Measurements from ENCODE around the gene LETM1. TPM values are rescaled to one million over a fixed set of nuclear protein-coding genes. Genes with fewer than 3 reads are reported as not detected.
"Not testable (repeated sequence)": the region's sequence is repeated elsewhere in the genome, so short reads cannot be mapped to it uniquely, and the experiment has no call there.

Gene LETM1
- total RNA-seq, 3 donors from 2014 or later = 31.0 to 42.9 (median 32.5) TPM

DNA sequence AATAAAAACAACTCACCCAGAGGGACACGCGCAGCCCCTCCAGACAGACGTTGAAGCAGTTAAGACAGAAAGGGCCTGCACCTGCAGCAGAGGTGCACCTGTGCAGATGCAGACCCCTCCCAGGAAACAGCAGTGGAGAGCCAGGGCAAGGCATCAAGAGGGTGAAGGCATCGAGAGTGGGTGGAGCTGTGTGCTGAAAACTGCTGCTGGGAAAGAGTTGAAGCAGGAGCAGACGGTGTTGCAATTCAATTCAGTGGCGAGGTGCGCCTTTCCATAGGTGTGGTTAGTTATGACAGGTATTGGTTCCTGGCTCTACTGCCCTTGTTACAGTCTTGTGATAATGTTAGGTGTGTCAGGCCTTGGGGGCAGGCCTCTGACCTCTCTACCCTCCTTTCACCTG is 16.7 kb downstream of the LETM1 start:
- no peak for TF ChIP-seq POLR2AphosphoS5 (IDR thresholded peaks at IDR 0.05)
- TF ChIP-seq POLR2A (IDR thresholded peaks at IDR 0.05) = no peak
- TF ChIP-seq, protein P1, sequence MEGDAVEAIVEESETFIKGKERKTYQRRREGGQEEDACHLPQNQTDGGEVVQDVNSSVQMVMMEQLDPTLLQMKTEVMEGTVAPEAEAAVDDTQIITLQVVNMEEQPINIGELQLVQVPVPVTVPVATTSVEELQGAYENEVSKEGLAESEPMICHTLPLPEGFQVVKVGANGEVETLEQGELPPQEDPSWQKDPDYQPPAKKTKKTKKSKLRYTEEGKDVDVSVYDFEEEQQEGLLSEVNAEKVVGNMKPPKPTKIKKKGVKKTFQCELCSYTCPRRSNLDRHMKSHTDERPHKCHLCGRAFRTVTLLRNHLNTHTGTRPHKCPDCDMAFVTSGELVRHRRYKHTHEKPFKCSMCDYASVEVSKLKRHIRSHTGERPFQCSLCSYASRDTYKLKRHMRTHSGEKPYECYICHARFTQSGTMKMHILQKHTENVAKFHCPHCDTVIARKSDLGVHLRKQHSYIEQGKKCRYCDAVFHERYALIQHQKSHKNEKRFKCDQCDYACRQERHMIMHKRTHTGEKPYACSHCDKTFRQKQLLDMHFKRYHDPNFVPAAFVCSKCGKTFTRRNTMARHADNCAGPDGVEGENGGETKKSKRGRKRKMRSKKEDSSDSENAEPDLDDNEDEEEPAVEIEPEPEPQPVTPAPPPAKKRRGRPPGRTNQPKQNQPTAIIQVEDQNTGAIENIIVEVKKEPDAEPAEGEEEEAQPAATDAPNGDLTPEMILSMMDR (IDR thresholded peaks at IDR 0.05) = no peak
- Histone ChIP-seq H3K27ac (no peak overlapping the region), H3K9me3 (no peaks in the 10 kb centered on the region), H3K4me1 (no peaks in the 10 kb centered on the region), H3K4me3 (no peak overlapping the region), H3K27me3 (no peaks in the 10 kb centered on the region), H3K36me3 (peaks cover 4% of the 10 kb centered on the region)
- intact Hi-C loops (cut with DNase I; ENCODE audit: low total_unique reads) = no loop called here
- DNase-seq (ENCODE audit: low spot score in 2 of 2) = no peak

DNA sequence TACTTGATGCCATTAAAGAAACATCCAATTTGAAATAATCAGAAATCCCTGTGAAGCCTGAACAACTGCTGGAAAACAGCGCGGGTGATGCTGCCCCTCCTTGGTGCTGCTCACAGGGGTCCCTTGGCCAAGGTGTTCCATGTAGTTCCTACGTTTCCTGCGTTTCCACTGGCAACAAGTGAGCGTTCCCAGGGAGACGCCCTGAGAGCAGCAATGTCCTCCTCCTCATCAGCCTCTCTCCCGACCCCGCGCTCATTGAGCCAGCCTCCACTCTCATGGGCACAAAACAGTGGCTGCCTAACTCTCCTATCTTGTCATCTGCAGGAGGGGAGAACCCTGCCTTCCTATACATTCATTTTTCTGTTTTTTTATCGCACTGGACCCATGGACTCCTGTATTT is 18.9 kb downstream of the LETM1 start:
- Histone ChIP-seq H3K4me1 (no peaks in the 10 kb centered on the region), H3K4me3 (no peak overlapping the region), H3K36me3 (peaks cover 4% of the 10 kb centered on the region), H3K27ac (no peak overlapping the region), H3K27me3 (no peaks in the 10 kb centered on the region), H3K9me3 (no peaks in the 10 kb centered on the region)
- intact Hi-C loops (cut with DNase I; ENCODE audit: low total_unique reads) = no loop called here
- no peak for TF ChIP-seq POLR2AphosphoS5 (IDR thresholded peaks at IDR 0.05)
- no peak for DNase-seq (ENCODE audit: low spot score in 2 of 2)

DNA sequence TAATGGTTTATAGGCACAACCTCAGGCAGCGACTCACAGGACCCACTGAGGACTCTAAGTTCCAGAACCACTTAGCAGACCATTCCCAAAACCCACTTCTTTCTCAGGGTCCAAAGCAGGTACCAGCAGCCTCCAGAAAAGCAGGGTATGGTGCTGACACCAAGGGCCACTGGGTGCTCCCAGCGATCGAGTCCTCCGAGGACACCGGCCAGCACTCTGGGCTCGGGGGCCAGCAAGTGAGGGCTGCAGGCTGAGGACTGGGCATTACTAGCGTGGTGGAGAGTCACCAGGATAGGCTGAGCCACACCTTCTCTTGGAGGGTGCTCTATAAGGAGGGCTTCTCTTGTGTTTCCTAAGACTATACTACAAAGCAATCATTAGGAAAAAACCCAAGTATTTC is 19.3 kb downstream of the LETM1 start:
- TF ChIP-seq POLR2A (IDR thresholded peaks at IDR 0.05) (no peak), POLR2AphosphoS5 (IDR thresholded peaks at IDR 0.05) (no peak)
- TF ChIP-seq, protein P1 (IDR thresholded peaks at IDR 0.05) = no peak
- Histone ChIP-seq H3K36me3 (peaks cover 4% of the 10 kb centered on the region), H3K27me3 (no peaks in the 10 kb centered on the region), H3K4me3 (no peak overlapping the region), H3K27ac (no peak overlapping the region), H3K4me1 (no peaks in the 10 kb centered on the region), H3K9me3 (no peaks in the 10 kb centered on the region)
- DNase-seq (ENCODE audit: low spot score in 2 of 2) = no peak
- intact Hi-C loops (cut with DNase I; ENCODE audit: low total_unique reads) = no loop called here

DNA sequence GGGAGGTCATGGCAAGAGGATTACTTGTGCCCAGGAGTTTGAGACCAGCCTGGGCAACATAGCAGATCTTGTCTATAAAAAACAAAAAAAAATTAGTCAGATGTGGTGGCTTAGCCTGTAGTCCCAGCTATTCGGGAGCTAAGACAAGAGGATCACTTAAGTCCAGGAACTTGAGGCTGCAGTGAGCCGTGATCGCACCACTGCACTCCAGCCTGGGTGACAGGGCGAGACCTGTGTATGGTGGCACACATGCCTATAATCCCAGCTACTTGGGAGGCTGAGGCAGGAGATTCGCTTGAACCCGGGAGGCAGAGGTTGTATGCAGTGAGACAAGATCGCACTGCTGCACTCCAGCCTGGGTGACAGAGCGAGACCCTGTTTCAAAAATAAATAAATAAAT is 20.1 kb downstream of the LETM1 start:
- H3K36me3 ChIP-seq; intact Hi-C loops (cut with DNase I; ENCODE audit: low total_unique reads); H3K9me3 ChIP-seq; H3K4me3 ChIP-seq; H3K27ac ChIP-seq; H3K4me1 ChIP-seq; DNase-seq (ENCODE audit: low spot score in 2 of 2); H3K27me3 ChIP-seq: not testable (repeated sequence)

DNA sequence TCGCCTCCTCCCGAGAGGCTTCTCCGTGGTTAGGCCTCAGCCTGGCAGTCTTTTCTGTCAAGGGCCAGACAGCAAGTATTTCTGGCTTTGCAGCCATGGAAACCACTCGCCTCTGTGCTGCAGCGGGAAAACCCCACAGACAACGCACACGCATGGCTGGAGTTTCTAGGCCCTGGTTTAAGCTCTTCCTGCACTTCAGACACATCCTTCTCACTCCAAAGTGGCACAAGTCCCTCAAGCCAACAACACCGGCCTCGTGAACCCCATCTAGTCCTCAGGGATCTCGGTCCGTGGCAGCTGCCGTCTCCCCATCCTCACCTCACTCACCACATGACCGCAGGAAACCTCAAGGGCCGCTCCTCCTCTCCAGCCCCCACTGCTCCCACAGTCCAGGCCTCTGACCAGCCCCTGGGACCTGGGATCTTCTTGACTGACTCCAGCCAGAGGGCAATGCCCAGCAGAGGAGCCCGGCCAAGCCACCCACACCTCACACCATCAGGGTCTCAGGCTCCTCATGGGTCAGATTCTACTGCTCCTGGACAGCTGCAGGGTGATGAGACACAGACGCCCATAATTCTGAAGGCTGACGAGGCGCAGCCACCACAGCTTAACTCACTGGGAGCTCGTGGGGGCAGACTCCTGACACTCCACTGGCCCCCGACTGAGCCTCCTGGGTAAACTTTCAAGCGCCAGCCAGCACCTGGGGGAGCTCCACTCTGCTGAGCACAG is 21.7 kb downstream of the LETM1 start:
- DNase-seq (ENCODE audit: low spot score in 2 of 2) = no peak
- H3K27me3 ChIP-seq = no peaks in the 10 kb centered on the region
- H3K27ac ChIP-seq = no peak overlapping the region
- H3K4me3 ChIP-seq = no peak overlapping the region
- peaks cover 7% of the 10 kb centered on the region for H3K36me3 ChIP-seq
- intact Hi-C loops (cut with DNase I; ENCODE audit: low total_unique reads) = no loop called here
- no peaks in the 10 kb centered on the region for H3K9me3 ChIP-seq
- TF ChIP-seq, protein P1 (IDR thresholded peaks at IDR 0.05) = no peak
- TF ChIP-seq POLR2A (IDR thresholded peaks at IDR 0.05) = no peak
- no peak for TF ChIP-seq POLR2AphosphoS5 (IDR thresholded peaks at IDR 0.05)
- no peaks in the 10 kb centered on the region for H3K4me1 ChIP-seq

DNA sequence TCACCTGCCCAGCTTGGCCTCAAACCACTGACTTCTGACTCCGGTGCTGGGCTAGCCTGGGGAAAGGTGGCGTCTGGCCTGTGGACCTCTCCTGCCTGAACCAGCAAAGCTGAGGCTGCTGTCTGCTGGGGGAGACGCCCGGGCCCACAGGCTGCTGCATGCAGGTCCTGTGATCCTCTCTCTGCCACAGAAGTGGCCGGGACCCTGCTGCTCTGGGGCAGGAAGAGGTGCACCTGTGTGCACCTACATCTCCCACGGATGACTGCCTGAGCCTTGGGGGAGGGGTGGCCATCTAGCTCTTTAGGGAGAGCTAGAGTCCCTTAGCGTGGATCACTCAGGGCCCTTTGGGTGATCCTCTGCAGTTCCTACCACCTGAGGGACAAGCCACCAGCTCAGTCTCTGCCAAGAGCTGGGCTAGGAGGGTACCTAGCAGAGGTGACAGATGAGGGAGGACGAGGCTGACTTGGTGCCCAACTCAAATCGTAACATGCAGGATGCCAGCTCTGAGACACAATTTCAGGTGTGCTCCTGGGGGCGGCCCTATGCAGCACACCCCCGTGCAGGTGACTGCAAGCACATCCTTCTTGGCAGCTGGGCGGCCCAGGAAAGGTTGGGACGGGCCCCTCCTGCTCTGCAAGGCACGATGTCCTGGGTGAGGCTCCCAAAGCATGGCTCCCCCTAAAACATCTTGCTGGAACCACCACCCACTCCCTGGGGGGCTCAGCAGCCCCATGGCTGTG is 22.5 kb downstream of the LETM1 start:
- H3K4me1 ChIP-seq = no peaks in the 10 kb centered on the region
- DNase-seq (ENCODE audit: low spot score in 2 of 2) = no peak
- intact Hi-C loops (cut with DNase I; ENCODE audit: low total_unique reads) = no loop called here
- H3K27me3 ChIP-seq = no peaks in the 10 kb centered on the region
- H3K9me3 ChIP-seq = no peaks in the 10 kb centered on the region
- H3K36me3 ChIP-seq = peaks cover 7% of the 10 kb centered on the region
- no peak overlapping the region for H3K4me3 ChIP-seq
- no peak overlapping the region for H3K27ac ChIP-seq
- TF ChIP-seq, protein P1 (IDR thresholded peaks at IDR 0.05) = no peak
- TF ChIP-seq POLR2AphosphoS5 (IDR thresholded peaks at IDR 0.05) (no peak), POLR2A (IDR thresholded peaks at IDR 0.05) (no peak)
